ENCODE measurements around the gene CENPB.

The CENPB gene

DNA sequence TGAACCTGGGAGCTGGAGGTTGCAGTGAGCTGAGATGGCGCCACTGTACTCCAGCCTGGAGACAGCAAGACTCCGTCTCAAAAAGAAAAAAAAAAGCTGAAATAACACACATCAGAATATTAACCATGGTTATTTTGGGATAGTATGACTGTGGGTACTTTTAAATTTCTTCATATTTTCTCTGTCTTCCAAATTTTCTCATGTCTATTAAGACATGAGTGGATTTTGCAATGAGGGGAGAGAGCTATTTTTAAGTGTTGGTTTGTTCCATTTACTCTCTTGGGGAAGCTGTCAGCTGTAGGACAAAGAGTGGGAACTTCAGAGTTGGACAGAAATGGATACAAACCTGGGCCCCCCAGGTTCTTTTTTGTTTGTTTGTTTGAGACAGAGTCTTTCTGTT is 29.3 kb downstream of the CENPB start:
- no peak overlapping the region for H3K4me3 Mint-ChIP-seq
- no peak for TF ChIP-seq CTCF (IDR thresholded peaks at IDR 0.05; ENCODE audit: unreplicated experiment in 3 of 3)
- peaks cover 12% of the 10 kb centered on the region for H3K4me1 Mint-ChIP-seq
- no peak overlapping the region for H3K27ac Mint-ChIP-seq
- no peaks in the 10 kb centered on the region for H3K9me3 Mint-ChIP-seq
- peaks cover 21% of the 10 kb centered on the region for H3K36me3 Mint-ChIP-seq (ENCODE audit: low read depth)
- peaks cover 9% of the 10 kb centered on the region for H3K27me3 Mint-ChIP-seq (ENCODE audit: low read depth)

GRCh38 chr20:3755814-3756480 is 30.6 kb downstream of the CENPB start:
- peaks cover 11% of the 10 kb centered on the region for H3K4me1 Mint-ChIP-seq
- no peaks in the 10 kb centered on the region for H3K9me3 Mint-ChIP-seq
- TF ChIP-seq CTCF (IDR thresholded peaks at IDR 0.05; ENCODE audit: unreplicated experiment in 3 of 3) = no peak
- no peak overlapping the region for H3K4me3 Mint-ChIP-seq
- peaks cover 25% of the 10 kb centered on the region for H3K36me3 Mint-ChIP-seq (ENCODE audit: low read depth)
- H3K27ac Mint-ChIP-seq = no peak overlapping the region
- peaks cover 16% of the 10 kb centered on the region for H3K27me3 Mint-ChIP-seq (ENCODE audit: low read depth)

GRCh38 chr20:3755269-3755668 is 31.3 kb downstream of the CENPB start:
- Mint-ChIP-seq H3K36me3 (ENCODE audit: low read depth) (peaks cover 30% of the 10 kb centered on the region), H3K9me3 (no peaks in the 10 kb centered on the region), H3K4me1 (peaks cover 5% of the 10 kb centered on the region), H3K27me3 (ENCODE audit: low read depth) (peaks cover 22% of the 10 kb centered on the region), H3K4me3 (no peak overlapping the region), H3K27ac (no peak overlapping the region)
- no peak for TF ChIP-seq CTCF (IDR thresholded peaks at IDR 0.05; ENCODE audit: unreplicated experiment in 3 of 3)

- H3K36me3 Mint-ChIP-seq (ENCODE audit: low read depth) = peaks cover 26% of the 10 kb centered on the region
- H3K27ac Mint-ChIP-seq = no peak overlapping the region
- no peak overlapping the region for H3K4me3 Mint-ChIP-seq
- peaks cover 22% of the 10 kb centered on the region for H3K27me3 Mint-ChIP-seq (ENCODE audit: low read depth)
- TF ChIP-seq CTCF (IDR thresholded peaks at IDR 0.05; ENCODE audit: unreplicated experiment in 3 of 3) = no peak
- H3K9me3 Mint-ChIP-seq = no peaks in the 10 kb centered on the region
- H3K4me1 Mint-ChIP-seq = no peaks in the 10 kb centered on the region
Measured at GRCh38 chr20:3754276-3754630, 32.3 kb downstream of the CENPB start.

GRCh38 chr20:3753501-3754275 is 32.9 kb downstream of the CENPB start:
- H3K9me3 Mint-ChIP-seq = no peaks in the 10 kb centered on the region
- no peaks in the 10 kb centered on the region for H3K4me1 Mint-ChIP-seq
- peaks cover 26% of the 10 kb centered on the region for H3K36me3 Mint-ChIP-seq (ENCODE audit: low read depth)
- TF ChIP-seq CTCF (IDR thresholded peaks at IDR 0.05; ENCODE audit: unreplicated experiment in 3 of 3) = no peak
- H3K27me3 Mint-ChIP-seq (ENCODE audit: low read depth) = peaks cover 25% of the 10 kb centered on the region
- H3K27ac Mint-ChIP-seq = no peak overlapping the region
- no peak overlapping the region for H3K4me3 Mint-ChIP-seq

DNA sequence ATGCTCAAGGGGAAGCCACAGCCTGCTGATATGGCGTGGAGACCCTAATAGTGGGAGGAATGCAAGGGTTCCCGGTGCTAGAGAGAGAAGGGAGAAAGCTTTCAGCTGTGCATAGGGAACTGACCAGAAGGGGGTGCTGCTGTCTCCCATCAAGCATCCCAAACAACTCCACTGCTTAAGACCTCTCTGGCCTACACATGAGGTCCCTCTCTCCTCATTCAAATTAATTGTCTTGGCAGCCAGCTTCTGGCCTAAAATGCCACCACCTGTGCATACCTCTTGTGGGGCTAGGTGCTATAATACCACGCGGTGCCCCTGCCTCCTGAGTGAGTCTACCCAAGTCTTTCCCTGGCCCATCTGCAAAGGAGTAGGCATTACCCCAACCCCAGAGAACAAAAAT is 33.4 kb downstream of the CENPB start:
- Mint-ChIP-seq H3K36me3 (ENCODE audit: low read depth) (peaks cover 24% of the 10 kb centered on the region), H3K9me3 (no peaks in the 10 kb centered on the region), H3K27me3 (ENCODE audit: low read depth) (peaks cover 30% of the 10 kb centered on the region), H3K4me1 (no peaks in the 10 kb centered on the region), H3K27ac (peak overlapping the region in 1 of 3 experiments; percentile 75), H3K4me3 (no peak overlapping the region)
- TF ChIP-seq CTCF (IDR thresholded peaks at IDR 0.05; ENCODE audit: unreplicated experiment in 3 of 3) = peak; percentile 56 to 67 (median 60)
